ENCODE results near the gene PRELP.
"Not testable (repeated sequence)": the region's sequence is repeated elsewhere in the genome, so short reads cannot be mapped to it uniquely, and the experiment has no call there.

Gene PRELP

DNA sequence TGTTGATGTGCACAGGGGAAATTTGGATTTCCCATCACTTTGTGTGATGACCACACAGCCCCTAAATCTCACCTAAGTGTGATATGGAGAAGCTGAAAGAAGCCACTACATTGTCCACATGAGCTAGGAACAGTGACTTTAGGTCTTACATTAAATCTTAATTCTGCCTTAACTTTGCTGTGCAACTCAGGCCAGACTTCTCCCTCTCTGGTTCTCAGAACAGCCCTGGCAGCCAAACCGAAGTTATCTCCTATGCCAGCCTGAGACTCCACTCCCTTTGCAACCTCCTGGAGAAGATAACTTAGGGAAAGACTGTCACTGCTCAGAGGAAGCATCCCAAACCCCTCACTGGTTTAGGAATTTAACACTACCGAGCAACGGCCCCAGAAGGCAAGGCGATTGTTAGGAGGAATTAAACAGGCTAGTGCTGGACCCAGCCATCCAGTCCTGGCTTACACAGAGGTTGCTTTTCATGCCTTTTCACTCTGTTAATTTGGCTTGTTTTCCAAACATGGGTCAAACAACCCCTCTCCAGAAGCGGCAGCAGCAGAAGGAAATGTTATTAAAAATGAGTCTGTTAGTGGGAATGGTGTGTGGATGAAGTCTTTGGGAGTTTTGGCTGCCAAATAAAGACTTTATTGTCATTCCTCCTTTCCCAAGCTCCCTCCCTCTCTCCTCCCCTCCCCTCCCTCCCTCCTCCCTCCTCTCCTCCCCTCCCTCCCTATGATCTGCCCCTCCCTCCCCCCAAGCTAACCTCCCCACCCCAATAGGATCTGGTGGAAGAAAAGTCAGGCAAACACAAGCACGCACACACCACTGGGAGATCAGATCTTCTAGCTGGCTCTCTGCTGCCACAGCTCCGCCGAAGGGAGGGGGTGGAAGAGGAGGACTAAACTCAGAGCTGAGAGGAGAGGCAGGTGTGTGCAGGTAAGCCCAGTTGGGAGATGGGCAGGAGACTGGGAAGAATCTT is at the start of gene PRELP:
Gene PRELP (plus strand): TSS at position 795 of the 970 bp plus-strand sequence. CDS start 7,379 bp downstream, outside the sequence.
- DNase-seq: peak; percentile 48

DNA sequence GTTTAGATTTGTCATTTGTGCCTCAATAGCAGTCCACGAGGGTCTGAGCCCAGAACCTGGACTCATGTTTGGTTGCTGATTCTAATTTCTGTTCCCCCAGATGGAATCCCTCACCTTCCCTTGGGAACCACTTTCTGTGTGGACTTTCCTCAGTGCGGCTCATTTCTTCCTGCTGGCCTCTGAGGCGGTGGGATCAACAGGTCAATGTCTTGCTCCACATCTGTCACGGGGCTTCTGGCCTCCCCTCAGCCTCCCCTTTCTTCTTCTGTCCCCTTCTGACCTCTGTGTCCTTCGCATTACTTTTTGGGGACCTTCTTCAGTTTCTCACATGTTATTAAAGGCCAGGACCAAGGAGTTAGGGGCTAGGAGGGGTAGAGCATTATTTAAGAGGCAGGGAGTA is 49.2 kb upstream of the PRELP start:
- no peak for DNase-seq

DNA sequence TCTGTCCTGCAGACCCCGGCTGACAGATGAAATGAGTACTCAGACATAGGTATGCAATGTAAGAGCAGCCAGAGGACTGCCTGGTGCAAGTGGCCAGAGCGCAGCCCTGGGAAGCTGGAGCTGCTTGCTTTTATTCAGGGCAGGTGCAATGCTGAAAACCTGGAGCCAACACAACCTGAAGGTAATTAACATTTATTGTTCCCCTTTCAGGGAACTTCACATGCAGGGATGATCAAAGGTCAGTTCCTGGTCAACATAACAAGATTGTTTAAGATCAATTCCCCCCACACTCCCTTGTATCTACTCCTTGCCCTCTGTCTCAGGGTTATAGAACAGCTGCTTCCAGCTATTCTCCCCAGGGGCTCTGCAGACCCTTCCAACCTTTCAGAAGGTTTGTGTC is 48.7 kb upstream of the PRELP start:
- no peak for DNase-seq

DNA sequence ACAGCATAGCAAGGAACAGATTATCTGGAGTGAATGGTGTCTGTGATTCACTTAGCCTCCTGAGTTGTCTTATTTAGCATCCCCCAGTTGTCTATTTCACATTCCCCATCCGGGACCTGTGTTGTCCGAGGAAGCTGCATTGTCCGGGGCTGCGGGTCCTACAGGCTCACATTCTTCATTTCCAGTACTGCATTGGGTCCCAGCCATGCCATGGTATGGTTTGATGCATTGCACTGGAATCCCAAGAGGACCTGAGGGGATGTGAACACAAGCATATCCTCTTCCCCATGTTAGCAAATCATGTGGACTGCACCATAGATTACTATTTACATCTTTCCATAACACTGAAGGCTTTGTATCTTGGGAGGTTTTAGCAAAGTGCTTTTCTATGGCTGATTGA is 48.2 kb upstream of the PRELP start:
- no peak for DNase-seq

DNA sequence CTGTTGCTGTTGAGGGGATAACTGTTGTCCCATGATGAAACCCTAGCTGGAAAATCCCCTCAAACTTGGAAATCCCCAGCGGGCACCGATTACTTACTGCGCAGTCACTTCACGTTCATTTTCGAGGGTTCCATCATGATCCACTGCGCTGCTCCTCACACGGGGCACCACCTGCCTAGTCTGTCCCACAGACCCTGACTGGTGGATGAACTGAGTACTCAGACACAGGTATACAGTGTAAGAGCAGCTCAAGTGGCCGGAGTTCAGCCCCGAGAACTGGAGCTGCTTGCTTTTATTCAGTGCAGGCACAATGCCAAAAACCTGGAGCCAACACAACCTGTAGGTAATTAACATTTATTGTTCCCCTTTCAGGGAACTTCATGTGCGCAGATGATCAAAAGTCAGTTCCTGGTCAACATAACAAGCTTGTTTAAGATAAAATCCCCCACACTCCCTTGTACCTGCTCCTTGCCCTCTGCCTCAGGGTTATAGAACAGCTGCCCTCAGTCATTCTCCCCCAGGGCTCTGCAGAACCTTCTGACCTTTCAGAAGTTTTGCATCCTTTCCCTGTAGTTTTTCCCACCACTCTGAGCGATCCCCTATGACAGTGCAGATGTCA is 46.5 kb upstream of the PRELP start:
- DNase-seq: peak; percentile 88

DNA sequence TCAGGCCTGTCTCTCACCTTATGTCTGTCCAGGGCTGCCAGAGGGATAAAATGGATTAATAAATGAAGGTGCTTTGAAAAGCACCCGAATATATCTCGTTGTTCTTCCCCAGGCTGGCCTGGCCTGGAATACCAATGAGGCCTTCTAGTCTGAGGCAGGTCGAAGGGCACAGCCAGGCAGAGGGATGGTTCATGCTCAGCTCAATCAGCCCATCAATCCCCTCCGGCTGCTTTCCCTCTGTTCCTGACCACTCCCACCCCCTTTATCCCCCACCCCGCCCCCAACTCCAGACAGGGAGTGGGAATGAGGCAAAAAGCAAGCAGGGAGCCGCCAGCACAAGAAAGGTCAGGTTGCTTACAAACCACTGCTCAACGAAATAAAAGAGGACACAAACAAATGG is 40.0 kb upstream of the PRELP start:
- no peak for DNase-seq

DNA sequence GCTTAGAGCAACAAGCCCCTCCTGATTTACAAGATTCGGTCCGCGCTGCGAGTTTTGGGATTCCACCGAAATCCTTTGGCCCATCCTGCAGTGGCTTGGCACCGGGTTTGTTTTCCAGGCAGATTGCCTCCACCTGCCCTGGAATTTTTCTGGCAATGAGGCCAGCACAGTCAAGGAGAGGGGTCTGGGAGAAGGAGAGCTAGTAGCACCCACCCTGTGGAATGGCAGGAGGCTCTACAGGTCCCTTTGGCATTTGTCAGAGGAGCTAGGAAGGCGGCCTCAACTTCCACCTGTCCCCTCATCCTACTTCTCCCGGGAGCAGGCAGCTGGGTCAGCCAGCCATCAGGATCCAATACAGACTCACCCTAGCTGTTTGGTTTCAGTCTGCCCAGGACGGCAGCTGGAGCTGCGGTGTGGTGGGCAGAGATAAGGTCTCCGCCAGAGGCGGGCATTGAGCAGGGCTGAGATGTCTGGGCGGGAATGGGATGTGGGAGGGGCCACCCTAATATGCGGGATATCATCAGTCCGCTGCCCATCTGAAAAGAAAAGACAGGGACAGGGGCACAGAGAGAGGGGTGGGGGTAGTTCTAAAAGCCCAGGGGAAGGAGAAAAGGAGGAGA is 37.8 kb upstream of the PRELP start:
- no peak for DNase-seq

DNA sequence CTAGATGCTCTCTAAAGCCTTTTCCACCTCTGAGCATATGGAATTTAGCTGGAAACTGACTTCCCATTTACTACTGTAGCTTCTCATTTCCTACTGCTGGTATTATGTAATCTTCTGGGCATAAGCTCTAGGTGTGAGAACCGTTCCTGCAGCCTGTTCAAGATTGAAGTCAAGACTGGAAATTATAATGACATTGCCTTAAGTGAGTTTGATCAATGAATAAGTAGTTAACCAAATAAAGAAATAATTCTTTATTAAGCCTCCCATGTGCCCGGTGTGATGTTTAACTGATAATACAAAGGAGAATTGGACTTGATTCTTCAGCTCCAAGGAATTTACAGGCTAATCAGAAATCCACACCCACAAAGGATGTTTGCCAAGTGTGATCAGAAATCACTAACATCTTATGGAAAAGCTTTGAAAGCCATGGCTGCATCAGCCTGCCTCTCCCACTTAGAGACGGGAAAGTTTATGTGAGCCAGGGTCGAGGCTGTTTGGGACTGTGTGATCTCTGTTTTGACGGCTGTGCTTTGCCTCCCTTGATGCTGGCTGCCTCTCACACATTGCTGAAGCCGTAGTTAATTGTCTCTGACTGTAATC is 36.4 kb upstream of the PRELP start:
- no peak for DNase-seq

DNA sequence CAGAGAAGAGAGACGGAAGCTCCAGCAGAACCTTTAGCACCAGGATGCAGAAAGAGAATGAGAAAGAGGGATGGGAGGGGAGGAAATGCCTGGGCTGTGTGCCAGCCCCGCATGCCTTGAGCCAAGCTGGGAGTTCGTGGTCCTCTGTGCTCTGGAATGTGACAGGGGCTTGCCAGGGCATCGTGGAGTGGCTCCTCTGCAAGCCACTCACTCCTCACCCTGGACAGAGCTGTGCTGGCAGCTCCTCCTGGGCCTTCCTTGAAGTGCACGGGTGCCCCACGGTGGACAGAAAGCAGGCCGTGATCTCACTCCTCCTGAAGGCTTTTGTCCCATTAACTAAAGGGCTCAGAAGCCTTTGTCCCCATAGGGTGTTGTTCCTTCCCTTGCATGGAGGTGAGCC is 34.8 kb upstream of the PRELP start:
- DNase-seq: peak; percentile 3

DNA sequence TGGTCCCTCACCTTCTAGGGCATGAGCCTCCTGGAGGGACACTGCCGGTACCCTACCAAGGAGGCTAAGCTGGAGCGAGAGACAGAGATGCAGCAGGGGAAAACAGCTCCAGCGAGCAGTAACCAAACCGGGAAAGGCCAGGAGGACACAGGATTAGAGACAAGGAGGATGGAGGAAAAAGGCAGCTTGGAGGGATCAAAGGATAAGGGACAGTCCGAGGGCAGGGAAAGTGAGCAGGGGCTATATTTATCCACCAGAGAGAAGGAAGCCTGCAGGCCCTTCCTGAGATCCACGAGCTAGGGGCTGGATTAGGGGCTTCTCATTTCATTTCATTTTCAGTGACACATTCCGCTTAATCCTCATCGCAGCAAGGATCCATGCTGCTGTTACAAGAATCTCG is 33.8 kb upstream of the PRELP start:
- no peak for DNase-seq

DNA sequence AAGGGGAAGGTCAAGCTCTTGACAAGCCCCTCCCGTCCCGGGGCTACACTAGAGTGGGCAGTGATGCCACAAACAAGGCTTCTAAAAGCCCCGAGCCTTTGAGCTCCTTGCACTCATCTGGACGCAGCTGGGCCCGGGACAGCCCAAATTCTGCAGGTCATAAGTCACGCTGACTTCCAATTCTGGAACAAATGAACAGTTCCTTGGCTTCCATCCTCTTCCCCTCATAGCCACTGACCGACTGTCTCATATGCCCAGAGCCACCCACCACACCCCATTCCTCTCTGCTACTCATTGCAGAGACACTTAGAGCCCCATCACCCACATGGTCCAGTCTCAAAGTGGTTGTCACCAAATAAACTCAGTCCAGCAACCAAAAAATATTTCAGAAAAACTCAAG is 32.8 kb upstream of the PRELP start:
- DNase-seq: no peak

DNA sequence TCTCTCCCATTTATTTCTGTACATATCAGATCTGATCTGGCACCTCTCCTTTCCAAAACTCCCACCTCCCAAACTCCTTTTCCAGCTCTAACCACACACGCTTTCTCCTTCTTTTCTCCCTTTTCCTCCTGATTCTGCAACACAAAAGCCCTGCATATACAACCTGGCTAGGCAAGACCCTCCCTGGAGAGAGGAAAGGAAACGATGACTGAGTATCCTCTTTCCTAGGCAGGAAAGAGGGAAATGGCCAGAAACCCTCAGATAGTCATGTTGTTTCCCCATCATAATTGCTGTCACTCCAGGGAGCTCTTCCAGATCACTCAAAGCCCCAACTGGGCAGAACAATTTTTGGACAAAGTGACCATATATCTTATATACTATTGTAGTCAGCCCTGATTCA is 32.3 kb upstream of the PRELP start:
- no peak for DNase-seq

DNA sequence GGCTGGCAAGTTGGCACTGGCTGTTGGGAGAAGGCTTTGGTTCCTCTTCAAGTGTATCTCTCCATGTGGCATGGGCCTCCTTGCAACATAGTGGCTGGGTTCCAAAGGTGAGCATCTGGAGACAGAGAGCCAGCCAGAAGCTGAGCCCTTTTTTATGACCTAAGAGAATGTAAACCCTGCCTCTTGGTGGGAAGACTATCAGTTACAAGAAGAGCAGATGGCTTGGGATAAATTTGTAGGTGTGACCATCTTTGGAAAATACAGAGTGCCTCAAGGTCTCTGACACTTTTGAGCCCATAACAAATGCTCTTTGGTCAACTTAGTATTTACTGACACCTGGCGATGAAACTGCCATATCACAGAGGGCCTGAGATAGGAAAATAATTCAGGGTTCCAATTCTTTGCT is 31.4 kb upstream of the PRELP start:
- DNase-seq: no peak

DNA sequence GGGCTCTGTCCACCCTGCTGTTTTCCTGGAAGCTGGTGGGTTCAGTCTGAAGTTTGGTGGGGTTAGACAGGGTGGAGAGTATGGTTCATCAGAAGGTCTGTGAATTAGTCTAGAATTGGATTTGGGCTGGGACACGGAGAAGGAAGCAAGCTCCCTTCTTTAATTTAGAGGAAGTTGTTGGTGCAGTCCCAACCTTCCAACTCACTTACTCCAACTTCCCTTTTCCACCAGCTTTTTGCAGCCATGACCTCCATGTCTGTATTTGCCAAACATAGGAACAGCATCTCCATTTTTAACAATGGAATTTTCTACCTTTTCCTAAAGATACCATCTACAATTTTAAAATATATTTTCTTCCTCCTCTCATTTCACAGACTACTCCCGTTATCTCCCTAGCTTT is 28.5 kb upstream of the PRELP start:
- no peak for DNase-seq

DNA sequence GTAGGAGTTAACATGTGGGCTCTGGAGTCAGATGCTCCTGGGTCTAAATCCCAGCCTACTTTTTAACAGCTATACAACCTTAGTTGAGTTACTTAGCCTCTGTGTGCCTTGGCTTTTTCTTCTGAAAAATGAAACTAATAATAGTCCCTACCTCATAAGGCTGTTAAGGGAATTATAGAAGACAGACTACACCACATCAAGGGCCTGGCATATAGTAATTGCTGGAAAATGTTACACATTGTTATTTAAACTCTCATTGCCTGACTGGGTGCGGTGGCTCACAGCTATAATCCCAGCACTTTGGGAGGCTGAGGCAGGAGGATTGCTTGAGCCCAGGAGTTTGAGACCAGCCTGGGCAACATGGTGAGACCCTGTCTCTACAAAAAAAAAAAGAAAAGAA is 28.0 kb upstream of the PRELP start:
- not testable (repeated sequence) for DNase-seq

DNA sequence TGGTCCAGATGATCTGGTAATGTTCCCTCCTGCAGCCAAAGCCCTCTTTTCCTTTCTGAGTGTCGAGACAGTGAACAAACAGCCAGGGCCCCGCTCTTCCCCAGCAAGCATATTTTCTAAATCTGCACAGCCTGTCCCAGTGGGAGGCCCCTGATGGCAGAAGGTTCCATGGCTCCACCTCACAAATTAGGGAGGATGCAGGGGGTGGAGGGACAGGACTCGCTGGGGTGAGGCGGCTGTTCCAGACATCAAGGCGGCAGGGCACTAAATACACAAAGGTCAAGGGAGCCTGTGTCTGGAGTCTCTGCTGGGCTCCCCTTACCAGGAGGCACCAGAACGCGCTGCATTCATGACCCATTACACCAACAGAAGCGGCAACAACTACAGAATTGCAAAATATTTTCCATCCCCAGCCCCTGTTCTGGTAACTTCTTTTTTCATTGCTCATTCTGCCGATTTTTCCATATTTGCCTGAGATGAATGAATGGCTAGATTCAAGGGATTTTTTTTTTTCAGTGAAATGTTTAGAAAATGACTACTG is 27.0 kb upstream of the PRELP start:
- no peak for DNase-seq

DNA sequence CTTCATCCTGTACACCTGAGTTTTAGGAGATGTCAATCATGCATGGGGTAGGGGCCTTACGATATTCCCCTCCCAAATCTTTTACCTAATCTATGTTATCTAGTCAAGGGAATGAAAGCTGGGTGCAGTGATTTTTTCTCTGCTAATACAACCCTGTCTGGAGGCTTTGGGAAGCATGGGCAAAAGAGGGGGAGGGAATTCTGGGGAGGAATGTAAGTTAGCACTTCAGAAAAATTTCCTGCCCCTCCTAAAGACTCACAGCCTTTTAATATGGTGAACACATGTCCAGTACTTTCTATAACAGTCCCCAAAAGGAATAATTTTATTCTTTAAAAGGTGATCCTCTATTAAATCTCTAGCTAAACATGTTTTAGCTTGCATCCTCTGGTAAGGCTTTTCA is 25.6 kb upstream of the PRELP start:
- DNase-seq: no peak

DNA sequence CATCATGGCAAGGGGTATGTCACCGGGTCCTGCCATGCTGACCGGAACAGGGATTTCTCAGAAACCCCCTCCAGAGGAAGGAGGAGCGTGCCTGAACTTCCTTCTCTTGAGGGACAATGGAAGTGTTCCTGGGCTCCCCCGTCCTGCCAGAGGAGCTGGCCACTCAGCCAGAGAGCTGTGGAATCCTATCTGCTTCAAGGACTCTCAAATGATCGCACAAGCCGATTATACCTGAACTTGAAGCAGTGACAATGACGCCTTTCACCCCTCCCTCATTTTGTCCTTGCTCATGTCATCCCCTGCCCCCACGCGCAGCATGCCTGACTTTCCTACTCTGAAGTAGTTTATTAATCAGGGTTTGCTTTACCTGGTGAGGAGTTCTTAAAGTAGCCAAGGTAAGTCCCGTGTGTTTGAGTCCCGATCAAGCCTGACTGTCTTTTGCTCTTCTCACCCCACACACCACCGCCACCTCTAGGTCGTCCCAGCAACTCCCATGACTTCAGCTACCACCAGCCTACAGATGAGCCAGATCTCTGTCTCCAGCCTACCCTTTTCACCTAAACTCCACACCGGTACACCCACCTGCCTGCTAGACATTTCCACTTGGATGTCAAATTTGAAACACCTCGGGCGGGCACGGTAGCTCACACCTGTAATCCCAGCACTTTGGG is 25.0 kb upstream of the PRELP start:
- DNase-seq: no peak

DNA sequence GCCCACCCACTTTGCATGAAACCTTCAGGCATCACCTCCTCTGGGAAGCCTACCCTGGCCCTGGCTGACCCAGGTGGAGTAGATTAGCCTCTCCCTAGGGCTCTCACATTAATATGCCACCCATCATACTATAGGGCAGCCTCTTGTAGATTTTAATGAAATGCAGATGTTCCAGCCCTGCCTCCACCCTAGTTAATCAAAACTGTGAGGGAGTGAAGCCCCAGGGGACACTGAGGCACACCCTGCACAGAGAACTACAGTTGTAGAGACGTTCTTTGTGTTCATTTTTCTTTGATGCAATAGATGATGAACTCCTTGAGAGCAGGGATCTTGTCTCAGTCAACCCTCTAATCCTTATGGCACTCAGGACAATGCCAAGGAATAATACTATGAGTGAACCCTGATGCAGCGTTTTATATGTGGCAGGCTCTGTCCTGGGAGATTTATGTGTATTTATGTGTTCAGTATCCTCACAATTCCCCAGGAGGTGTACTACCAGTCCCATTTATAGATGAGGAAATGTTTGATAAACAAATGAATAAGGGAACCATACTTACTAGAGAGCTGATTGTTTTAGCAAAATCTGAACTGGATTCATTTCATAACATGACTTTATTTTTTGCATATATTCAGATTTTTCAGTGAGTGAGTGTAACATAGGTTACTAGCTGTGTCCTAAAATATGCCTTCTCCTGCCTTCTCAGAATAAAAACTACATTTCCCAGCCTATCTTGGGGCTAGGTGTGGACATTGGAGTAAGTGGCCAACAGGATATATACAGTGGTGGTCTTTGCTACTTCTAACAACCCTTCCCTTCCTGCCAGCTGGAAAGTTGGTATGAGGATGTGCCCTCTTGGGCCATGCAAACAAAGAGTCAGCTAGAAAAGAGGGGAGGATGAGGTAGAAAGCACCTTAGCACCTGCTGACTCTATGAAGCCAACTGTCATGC is 23.5 kb upstream of the PRELP start:
- no peak for DNase-seq

DNA sequence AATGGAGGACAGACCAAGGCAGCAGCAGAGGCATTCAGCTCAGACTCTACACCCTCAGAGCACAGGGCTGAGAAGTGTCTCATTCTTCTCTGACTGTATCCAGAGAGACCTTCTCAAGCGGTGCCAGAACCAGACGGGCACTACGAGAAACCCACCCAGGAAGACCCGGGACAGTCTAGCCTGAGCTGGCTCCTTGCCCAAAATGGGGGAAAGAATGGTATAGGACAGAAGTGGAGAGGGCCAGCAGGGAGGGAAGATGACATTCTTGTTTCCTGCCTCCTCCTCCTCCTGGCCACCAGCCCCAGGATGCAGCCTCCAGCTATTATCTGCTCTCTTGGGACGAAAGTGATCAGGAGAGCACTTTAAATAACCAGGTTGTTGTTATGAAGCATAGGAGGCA is 22.6 kb upstream of the PRELP start:
- no peak for DNase-seq

DNA sequence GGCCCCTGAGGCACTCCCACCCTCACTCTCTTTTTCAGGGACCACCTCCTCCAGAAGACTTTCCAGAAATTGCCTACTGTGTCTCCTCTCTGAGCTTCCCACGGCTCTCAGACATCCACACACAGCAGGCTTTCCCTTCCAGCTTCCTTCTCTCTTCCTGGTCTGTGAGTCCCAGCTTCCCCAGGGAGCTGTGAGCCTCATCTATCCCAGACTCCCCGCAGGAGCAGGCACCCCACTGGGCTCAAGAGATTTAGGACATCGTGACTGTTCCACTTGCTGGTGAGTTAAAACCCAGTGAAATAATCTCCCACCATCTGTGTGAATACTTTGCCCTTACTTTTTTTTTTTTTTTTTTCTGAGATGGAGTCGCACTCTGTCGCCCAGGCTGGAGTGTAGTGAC is 22.0 kb upstream of the PRELP start:
- no peak for DNase-seq
